Measurements from ENCODE around the gene TATDN2. TPM values are rescaled to one million over a fixed set of nuclear protein-coding genes. Genes with fewer than 3 reads are reported as not detected.

TATDN2 gene
- total RNA-seq, 1 experiment from 2014 or later: 34.2 TPM

DNA sequence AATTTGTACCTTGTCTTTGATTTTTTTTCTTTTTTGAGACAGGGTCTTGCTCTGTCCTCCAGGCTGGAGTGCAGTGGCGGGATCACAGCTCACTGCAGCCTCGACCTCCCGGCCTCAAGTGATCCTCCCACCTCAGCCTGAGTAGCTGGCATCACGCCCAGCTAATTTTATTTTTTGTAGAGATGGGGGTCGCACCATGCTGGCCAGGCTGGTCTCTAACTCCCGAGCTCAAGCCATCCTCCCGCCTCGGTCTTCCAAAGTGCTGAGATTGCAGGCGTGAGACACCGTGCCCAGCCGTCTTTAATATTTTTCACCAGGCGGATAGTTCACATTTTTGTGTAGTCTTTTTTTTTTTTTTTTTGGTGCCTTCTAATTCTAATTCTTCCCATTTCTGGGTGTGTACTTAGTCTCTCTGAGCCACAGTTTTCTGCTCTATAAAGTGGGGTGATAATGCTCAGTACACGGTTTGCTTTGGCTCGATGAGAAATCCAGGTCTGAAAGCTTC, 528 bp upstream of the TATDN2 start:
- CTCF ChIA-PET: interaction anchor here (0.9 to 1.4 kb wide), 2 partner anchors 42 to 80 kb away, joined by 3 to 4 read pairs; no protein-coding TSS in a partner anchor
- no peak for DNase-seq
- BruUV-seq (replicated peaks): no TSS peak
- TF ChIP-seq, protein P1, sequence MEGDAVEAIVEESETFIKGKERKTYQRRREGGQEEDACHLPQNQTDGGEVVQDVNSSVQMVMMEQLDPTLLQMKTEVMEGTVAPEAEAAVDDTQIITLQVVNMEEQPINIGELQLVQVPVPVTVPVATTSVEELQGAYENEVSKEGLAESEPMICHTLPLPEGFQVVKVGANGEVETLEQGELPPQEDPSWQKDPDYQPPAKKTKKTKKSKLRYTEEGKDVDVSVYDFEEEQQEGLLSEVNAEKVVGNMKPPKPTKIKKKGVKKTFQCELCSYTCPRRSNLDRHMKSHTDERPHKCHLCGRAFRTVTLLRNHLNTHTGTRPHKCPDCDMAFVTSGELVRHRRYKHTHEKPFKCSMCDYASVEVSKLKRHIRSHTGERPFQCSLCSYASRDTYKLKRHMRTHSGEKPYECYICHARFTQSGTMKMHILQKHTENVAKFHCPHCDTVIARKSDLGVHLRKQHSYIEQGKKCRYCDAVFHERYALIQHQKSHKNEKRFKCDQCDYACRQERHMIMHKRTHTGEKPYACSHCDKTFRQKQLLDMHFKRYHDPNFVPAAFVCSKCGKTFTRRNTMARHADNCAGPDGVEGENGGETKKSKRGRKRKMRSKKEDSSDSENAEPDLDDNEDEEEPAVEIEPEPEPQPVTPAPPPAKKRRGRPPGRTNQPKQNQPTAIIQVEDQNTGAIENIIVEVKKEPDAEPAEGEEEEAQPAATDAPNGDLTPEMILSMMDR (IDR thresholded peaks at IDR 0.05; ENCODE audit: unreplicated experiment): no peak
- H3K27me3 Mint-ChIP-seq (ENCODE audit: unreplicated experiment): no peaks in the 10 kb centered on the region
- peak overlapping the region; percentile 91 for H3K27ac Mint-ChIP-seq (ENCODE audit: unreplicated experiment)
- intact Hi-C loops (cut with micrococcal nuclease; ENCODE audit: unreplicated experiment): no loop called here
- H3K4me1 Mint-ChIP-seq (ENCODE audit: low read depth, unreplicated experiment): peaks cover 8% of the 10 kb centered on the region
- H3K4me3 Mint-ChIP-seq (ENCODE audit: low read depth, unreplicated experiment): peak overlapping the region; percentile 86
- H3K36me3 Mint-ChIP-seq (ENCODE audit: insufficient read depth, unreplicated experiment): peaks cover 75% of the 10 kb centered on the region
- H3K9me3 Mint-ChIP-seq (ENCODE audit: low read depth, unreplicated experiment): no peaks in the 10 kb centered on the region

DNA sequence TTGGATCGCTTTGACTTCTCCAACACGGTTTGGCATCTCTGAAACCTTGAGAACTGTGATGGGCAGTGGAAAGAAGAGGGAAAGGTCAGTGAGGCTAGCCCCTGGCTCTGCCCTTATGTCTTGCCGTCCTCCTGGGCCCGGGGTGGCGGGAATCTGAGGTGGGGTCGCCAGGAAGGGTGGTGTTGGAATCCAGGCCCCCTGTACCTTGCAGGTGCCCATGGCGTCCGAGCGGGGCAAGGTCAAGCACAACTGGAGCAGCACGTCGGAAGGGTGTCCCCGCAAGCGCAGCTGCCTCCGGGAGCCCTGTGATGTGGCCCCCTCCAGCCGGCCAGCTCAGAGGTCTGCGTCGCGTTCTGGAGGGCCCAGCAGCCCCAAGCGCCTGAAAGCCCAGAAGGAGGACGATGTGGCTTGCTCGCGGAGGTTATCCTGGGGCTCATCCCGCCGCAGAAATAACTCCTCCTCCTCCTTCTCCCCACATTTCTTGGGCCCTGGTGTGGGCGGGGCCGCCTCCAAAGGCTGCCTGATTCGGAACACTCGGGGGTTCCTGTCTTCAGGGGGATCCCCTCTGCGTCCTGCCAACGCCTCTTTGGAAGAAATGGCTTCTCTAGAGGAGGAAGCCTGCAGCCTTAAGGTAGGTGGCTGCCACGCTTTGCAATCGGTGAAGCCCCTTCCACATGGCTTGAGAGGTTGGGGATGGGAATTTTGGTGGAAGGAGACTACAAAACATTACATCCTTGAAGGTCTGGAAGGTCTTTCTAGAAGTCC, 907 bp downstream of the TATDN2 start:
- intact Hi-C loops (cut with micrococcal nuclease; ENCODE audit: unreplicated experiment): no loop called here
- peak overlapping the region; percentile 86 for H3K4me3 Mint-ChIP-seq (ENCODE audit: low read depth, unreplicated experiment)
- H3K4me1 Mint-ChIP-seq (ENCODE audit: low read depth, unreplicated experiment): peaks cover 8% of the 10 kb centered on the region
- TF ChIP-seq, protein P1 (IDR thresholded peaks at IDR 0.05; ENCODE audit: unreplicated experiment): no peak
- H3K36me3 Mint-ChIP-seq (ENCODE audit: insufficient read depth, unreplicated experiment): peaks cover 71% of the 10 kb centered on the region
- CTCF ChIA-PET: interaction anchor here (0.7 to 0.9 kb wide), 4 partner anchors 65 to 1692 kb away, joined by 3 to 4 read pairs (median 4); no protein-coding TSS in a partner anchor
- H3K9me3 Mint-ChIP-seq (ENCODE audit: low read depth, unreplicated experiment): no peaks in the 10 kb centered on the region
- H3K27ac Mint-ChIP-seq (ENCODE audit: unreplicated experiment): peak overlapping the region; percentile 69
- peak; percentile 28 for DNase-seq
- BruUV-seq (replicated peaks): no TSS peak
- H3K27me3 Mint-ChIP-seq (ENCODE audit: unreplicated experiment): no peaks in the 10 kb centered on the region

DNA sequence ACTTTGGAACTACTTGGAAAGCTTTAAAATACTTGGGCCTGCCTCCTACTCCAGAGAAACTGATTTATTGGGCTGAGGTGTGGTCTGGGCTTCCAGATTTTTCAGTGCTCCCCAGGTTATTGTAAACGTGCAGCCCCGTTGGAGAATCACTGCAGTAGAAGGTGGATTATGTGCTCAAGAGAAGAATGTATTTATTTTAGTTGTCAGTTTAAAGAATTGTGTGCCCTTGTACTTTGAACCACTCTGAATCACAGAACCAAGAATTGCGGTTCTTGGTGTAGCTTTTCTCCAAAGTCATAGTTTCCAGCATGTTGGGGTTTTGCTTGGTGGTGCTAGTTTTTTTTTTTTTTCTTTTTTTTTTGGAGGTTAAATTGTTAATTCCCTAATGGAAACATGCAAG, 1.6 kb downstream of the TATDN2 start:
- H3K9me3 Mint-ChIP-seq (ENCODE audit: low read depth, unreplicated experiment): no peaks in the 10 kb centered on the region
- TF ChIP-seq, protein P1 (IDR thresholded peaks at IDR 0.05; ENCODE audit: unreplicated experiment): no peak
- CTCF ChIA-PET: interaction anchor here (0.7 kb wide), 3 partner anchors 65 to 1692 kb away, joined by 3 to 4 read pairs (median 3); no protein-coding TSS in a partner anchor
- DNase-seq: no peak
- no TSS peak for BruUV-seq (replicated peaks)
- peak overlapping the region; percentile 69 for H3K27ac Mint-ChIP-seq (ENCODE audit: unreplicated experiment)
- peaks cover 8% of the 10 kb centered on the region for H3K4me1 Mint-ChIP-seq (ENCODE audit: low read depth, unreplicated experiment)
- intact Hi-C loops (cut with micrococcal nuclease; ENCODE audit: unreplicated experiment): no loop called here
- H3K4me3 Mint-ChIP-seq (ENCODE audit: low read depth, unreplicated experiment): peak overlapping the region; percentile 86
- peaks cover 70% of the 10 kb centered on the region for H3K36me3 Mint-ChIP-seq (ENCODE audit: insufficient read depth, unreplicated experiment)
- no peaks in the 10 kb centered on the region for H3K27me3 Mint-ChIP-seq (ENCODE audit: unreplicated experiment)

DNA sequence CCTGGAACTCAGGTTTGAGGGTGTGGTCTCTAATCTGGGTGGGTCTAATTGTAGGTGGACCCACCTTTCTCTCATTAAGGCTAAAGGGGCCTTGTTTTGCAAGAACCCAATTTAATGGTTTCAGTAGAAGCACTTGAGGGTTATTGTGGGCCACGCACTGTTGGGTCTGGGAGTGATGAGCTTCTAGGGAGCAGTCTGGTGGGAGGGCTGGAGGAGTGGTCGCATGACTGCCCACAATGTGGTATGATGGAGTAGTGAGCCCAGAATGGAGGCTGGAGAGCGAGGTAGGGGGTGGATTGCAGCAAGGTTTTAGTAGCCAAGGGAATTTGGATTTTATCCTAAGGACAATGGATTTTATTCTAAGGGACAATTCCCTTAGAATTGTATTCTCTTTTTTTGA, 2.7 kb downstream of the TATDN2 start:
- Mint-ChIP-seq H3K4me3 (ENCODE audit: low read depth, unreplicated experiment) (peak overlapping the region; percentile 86), H3K36me3 (ENCODE audit: insufficient read depth, unreplicated experiment) (peaks cover 65% of the 10 kb centered on the region), H3K4me1 (ENCODE audit: low read depth, unreplicated experiment) (peaks cover 8% of the 10 kb centered on the region), H3K9me3 (ENCODE audit: low read depth, unreplicated experiment) (no peaks in the 10 kb centered on the region), H3K27ac (ENCODE audit: unreplicated experiment) (no peak overlapping the region), H3K27me3 (ENCODE audit: unreplicated experiment) (no peaks in the 10 kb centered on the region)
- no peak for DNase-seq
- BruUV-seq (replicated peaks): no TSS peak
- CTCF ChIA-PET: no interaction called here
- TF ChIP-seq, protein P1 (IDR thresholded peaks at IDR 0.05; ENCODE audit: unreplicated experiment): no peak
- intact Hi-C loops (cut with micrococcal nuclease; ENCODE audit: unreplicated experiment): no loop called here
